Fibroblast of lung (primary cell): ENCODE data around the gene RHBDF2. TPM values are rescaled to one million over a fixed set of nuclear protein-coding genes. Genes with fewer than 3 reads are reported as not detected.

Experiments
- DNase-seq, 2 donors: peaks; one replicate each; pipeline versions ENCODE4 v3.0.0 to v3.0.0-alpha.2; 2010; ENCODE audit warnings: low read depth in 2 of 2
- H2AFZ ChIP-seq: 2 replicates; pipeline ENCODE4 v1.5.1; 2012; ENCODE audit warnings: low read length, control low read depth, inconsistent platforms
- H3K27ac ChIP-seq: 2 replicates; pipeline ENCODE4 v1.5.1; 2011; ENCODE audit warnings: low read length, control low read depth; ENCODE audit not compliant: insufficient read depth
- H3K27me3 ChIP-seq: 2 replicates; pipeline ENCODE4 v1.5.1; 2011; ENCODE audit warnings: mild to moderate bottlenecking, low read length; ENCODE audit not compliant: control insufficient read depth, insufficient read depth
- H3K36me3 ChIP-seq: 2 replicates; pipeline ENCODE4 v1.5.1; 2011; ENCODE audit warnings: low read length; ENCODE audit not compliant: control insufficient read depth, insufficient read depth
- H3K4me1 ChIP-seq: 2 replicates; pipeline ENCODE4 v1.5.1; 2011; ENCODE audit warnings: low read length; ENCODE audit not compliant: control insufficient read depth, insufficient read depth; ENCODE audit errors: extremely low read depth
- H3K4me2 ChIP-seq: 2 replicates; pipeline ENCODE4 v1.5.1; 2011; ENCODE audit warnings: low read length, control low read depth; ENCODE audit not compliant: insufficient read depth; ENCODE audit errors: extremely low read depth
- H3K4me3 ChIP-seq, 4 experiments: fragments of 200-600 bp in 1 of 4; sonication (generic) in 1 of 4; replicated peaks in 1 of 4; 2 replicates each; pipeline ENCODE4 v1.5.1; 2011 to 2016; ENCODE audit warnings: low read length in 4 of 4, low read depth in 3 of 4, mild to moderate bottlenecking in 3 of 4, control low read depth in 2 of 4, inconsistent platforms in 1 of 4, mixed read lengths in 1 of 4; ENCODE audit not compliant: insufficient read depth in 1 of 4; ENCODE audit errors: control extremely low read depth in 1 of 4
- H3K79me2 ChIP-seq: 2 replicates; pipeline ENCODE4 v1.5.1; 2012; ENCODE audit warnings: mild to moderate bottlenecking, low read length, inconsistent platforms; ENCODE audit not compliant: control insufficient read depth, insufficient read depth
- H3K9ac ChIP-seq: 2 replicates; pipeline ENCODE4 v1.5.1; 2011; ENCODE audit warnings: mild to moderate bottlenecking, low read length, control low read depth; ENCODE audit not compliant: insufficient read depth
- H3K9me3 ChIP-seq: 2 replicates; pipeline ENCODE4 v1.5.1; 2012; ENCODE audit warnings: low read depth, low read length; ENCODE audit not compliant: control insufficient read depth, insufficient read depth
- H4K20me1 ChIP-seq: 2 replicates; pipeline ENCODE4 v1.5.1; 2011; ENCODE audit warnings: low read length; ENCODE audit not compliant: control insufficient read depth, insufficient read depth; ENCODE audit errors: extremely low read depth
- EZH2 ChIP-seq: IDR thresholded peaks from 2 replicates; pipeline ENCODE4 v1.5.1; 2012; ENCODE audit warnings: low read length, control low read depth, mild to moderate bottlenecking; ENCODE audit errors: missing control alignments
- polyA plus RNA-seq, 2 donors: library from polyadenylated mRNA; depleted of rRNA in 1 of 2; stranded (reverse) in 1 of 2; unstranded in 1 of 2; fragments of >200 nt; gene quantifications; 2 replicates each; pipeline ENCODE4 v1.2.1, GENCODE V29; 2011 to 2012; ENCODE audit warnings: missing spikeins in 1 of 2
- total RNA-seq: library from RNA; depleted of rRNA; stranded (reverse); fragments of >200 nt; gene quantifications from 2 replicates; pipeline ENCODE4 v1.2.1, GENCODE V29; 2014
- TF ChIP-seq, protein P1 (sequence below), 2 donors: IDR thresholded peaks in 1 of 2; conservative IDR thresholded peaks in 1 of 2; 1 replicate in 1 of 2; 2 replicates in 1 of 2; pipeline ENCODE4 v1.5.1; 2011 to 2012; ENCODE audit warnings: low read length in 2 of 2, control low read depth in 1 of 2, inconsistent platforms in 1 of 2, low read depth in 1 of 2, mild to moderate bottlenecking in 1 of 2

RHBDF2 gene
- total and polyA plus RNA-seq, 2 donors (not counting 1 experiment from before 2014, with no cell fraction given) = 0.94 to 5.1 TPM

DNA sequence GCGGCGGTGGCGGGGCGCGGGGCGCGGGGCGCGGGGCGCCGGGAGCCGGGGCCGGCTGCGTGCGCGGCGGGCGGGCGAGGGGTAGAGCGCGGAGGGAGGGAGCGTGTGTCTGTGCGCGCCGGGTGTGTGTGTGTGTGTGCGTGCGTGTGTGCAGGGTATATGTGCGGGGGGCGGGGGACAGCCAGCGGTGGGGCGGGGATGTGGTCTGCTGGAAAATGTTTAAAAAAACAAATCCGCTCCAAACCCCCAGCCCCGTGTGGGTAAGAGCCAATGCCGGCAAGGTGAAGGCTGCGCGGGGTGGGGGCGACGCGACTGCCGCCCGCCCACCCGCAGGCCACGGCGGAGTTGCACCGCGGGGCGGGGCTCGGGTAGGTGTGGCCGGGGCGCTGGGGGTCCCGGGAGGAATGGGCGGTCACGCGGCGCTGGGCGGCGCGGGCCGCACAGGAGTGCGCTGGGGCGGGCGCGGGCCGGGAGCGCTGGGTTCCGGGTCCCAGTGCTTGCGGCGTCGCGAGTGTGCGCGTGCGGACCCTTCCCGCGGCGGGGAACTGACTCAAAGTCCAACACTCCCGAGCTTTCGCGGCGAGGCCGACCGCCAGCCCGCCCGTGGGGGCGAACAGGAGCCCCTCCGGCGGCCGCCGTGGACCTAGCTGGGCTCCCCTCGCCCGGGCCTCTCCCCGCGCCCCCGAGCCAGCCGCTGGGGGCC is 36.5 kb upstream of the RHBDF2 start, which contains the start of gene CYGB:
CYGB (minus strand) TSS at position 132 of the 703 bp plus-strand sequence. CDS start 167 bp downstream, outside the sequence.
- H3K36me3 ChIP-seq = peaks cover 2% of the 10 kb centered on the region
- H3K4me3 ChIP-seq = peak within 1 kb of the TSS; percentile 27 to 63 (median 54)
- no peaks in the 10 kb centered on the region for H3K79me2 ChIP-seq
- H4K20me1 ChIP-seq = no peaks in the 10 kb centered on the region
- H3K9me3 ChIP-seq = no peaks in the 10 kb centered on the region
- no peak within 1 kb of the TSS for H2AFZ ChIP-seq
- peak within 1 kb of the TSS; percentile 72 for H3K4me2 ChIP-seq
- TF ChIP-seq, protein P1, sequence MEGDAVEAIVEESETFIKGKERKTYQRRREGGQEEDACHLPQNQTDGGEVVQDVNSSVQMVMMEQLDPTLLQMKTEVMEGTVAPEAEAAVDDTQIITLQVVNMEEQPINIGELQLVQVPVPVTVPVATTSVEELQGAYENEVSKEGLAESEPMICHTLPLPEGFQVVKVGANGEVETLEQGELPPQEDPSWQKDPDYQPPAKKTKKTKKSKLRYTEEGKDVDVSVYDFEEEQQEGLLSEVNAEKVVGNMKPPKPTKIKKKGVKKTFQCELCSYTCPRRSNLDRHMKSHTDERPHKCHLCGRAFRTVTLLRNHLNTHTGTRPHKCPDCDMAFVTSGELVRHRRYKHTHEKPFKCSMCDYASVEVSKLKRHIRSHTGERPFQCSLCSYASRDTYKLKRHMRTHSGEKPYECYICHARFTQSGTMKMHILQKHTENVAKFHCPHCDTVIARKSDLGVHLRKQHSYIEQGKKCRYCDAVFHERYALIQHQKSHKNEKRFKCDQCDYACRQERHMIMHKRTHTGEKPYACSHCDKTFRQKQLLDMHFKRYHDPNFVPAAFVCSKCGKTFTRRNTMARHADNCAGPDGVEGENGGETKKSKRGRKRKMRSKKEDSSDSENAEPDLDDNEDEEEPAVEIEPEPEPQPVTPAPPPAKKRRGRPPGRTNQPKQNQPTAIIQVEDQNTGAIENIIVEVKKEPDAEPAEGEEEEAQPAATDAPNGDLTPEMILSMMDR (conservative IDR thresholded peaks at IDR 0.05 in 1 of 2, IDR thresholded peaks at IDR 0.05 in 1 of 2; ENCODE audit: low read depth in 1 of 2, low read length in 2 of 2) = no peak
- TF ChIP-seq EZH2 = peak; percentile 40
- H3K27me3 ChIP-seq = no peaks in the 10 kb centered on the region
- peak in 1 of 2 donors; percentile 68 for DNase-seq
- H3K9ac ChIP-seq = peak within 1 kb of the TSS; percentile 57
- no peak within 1 kb of the TSS for H3K27ac ChIP-seq
- peaks cover 20% of the 10 kb centered on the region for H3K4me1 ChIP-seq

DNA sequence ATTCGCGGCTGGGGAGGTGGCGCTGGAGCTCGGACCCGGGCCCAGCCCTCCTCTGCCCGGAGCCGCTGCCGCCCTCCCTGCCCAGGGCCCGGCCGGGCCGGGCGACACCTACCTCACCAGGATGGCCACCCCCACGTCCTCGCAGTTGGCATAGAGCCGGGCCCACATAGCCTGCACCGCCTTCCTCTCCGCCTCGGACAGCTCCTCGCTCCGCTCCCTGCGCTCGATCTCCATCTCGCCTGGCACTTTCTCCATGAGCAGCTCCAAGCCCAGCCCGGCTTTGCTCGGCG is 36.0 kb upstream of the RHBDF2 start:
- peaks cover 20% of the 10 kb centered on the region for H3K4me1 ChIP-seq
- H3K36me3 ChIP-seq = peaks cover 2% of the 10 kb centered on the region
- no peaks in the 10 kb centered on the region for H3K79me2 ChIP-seq
- peak overlapping the region; percentile 27 to 63 (median 54) for H3K4me3 ChIP-seq
- H3K9ac ChIP-seq = peak overlapping the region; percentile 57
- no peak overlapping the region for H2AFZ ChIP-seq
- H3K27ac ChIP-seq = no peak overlapping the region
- peak in 1 of 2 donors; percentile 51 for DNase-seq
- H3K27me3 ChIP-seq = no peaks in the 10 kb centered on the region
- no peaks in the 10 kb centered on the region for H4K20me1 ChIP-seq
- H3K9me3 ChIP-seq = no peaks in the 10 kb centered on the region
- peak overlapping the region; percentile 70 for H3K4me2 ChIP-seq
- TF ChIP-seq EZH2 = no peak
- TF ChIP-seq, protein P1 (conservative IDR thresholded peaks at IDR 0.05 in 1 of 2, IDR thresholded peaks at IDR 0.05 in 1 of 2; ENCODE audit: low read depth in 1 of 2, low read length in 2 of 2) = no peak

DNA sequence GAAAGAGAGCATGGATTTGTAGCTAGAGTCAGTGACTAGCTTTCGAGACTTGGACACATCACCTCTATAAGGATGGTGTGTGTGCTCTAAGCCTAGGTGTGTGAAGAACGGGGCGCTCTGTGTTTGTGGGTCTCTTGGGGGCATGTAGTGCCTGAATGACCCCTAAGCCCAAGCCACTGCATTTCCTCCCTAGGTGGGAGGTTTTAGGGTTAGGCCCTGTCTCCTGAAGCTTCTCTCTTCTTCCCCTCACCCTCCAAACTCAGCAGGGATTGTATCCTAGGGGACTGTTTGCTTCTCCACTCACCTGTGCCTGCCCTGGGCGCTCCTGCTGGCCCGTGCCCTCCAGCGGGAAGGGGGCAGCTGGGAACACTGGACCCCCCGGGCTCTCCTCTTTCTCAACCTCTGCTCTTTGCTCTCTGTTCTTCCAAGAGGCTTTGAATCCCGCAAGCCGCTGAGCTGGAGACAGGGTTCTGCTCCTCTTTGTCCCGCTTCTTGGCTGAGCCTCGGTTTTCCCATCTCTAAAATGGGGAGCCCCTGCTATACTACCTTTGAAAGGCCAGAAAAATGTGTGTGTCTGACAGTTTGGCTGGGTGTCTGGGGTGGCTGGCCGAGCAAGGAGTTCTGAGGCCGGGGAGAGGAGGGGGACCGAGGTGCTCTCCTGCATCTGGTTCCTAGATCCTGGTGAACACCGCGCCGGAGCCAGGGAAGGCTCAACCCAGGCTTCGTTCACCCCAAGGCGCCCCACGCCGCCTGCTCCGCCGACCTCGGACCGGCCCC is 35.5 kb upstream of the RHBDF2 start:
- no peak overlapping the region for H2AFZ ChIP-seq
- no peak overlapping the region for H3K27ac ChIP-seq
- peaks cover 3% of the 10 kb centered on the region for H3K36me3 ChIP-seq
- H3K79me2 ChIP-seq = no peaks in the 10 kb centered on the region
- H3K27me3 ChIP-seq = no peaks in the 10 kb centered on the region
- peak overlapping the region; percentile 57 for H3K9ac ChIP-seq
- peaks cover 20% of the 10 kb centered on the region for H3K4me1 ChIP-seq
- TF ChIP-seq, protein P1 (conservative IDR thresholded peaks at IDR 0.05 in 1 of 2, IDR thresholded peaks at IDR 0.05 in 1 of 2; ENCODE audit: low read depth in 1 of 2, low read length in 2 of 2) = no peak
- no peak for TF ChIP-seq EZH2
- no peak for DNase-seq
- H4K20me1 ChIP-seq = no peaks in the 10 kb centered on the region
- peak overlapping the region; percentile 70 for H3K4me2 ChIP-seq
- peak overlapping the region; percentile 27 to 63 (median 54) for H3K4me3 ChIP-seq
- H3K9me3 ChIP-seq = no peaks in the 10 kb centered on the region
